H9 (cell line): ENCODE measurements around the gene KIF6. TPM values are rescaled to one million over a fixed set of nuclear protein-coding genes. Genes with fewer than 3 reads are reported as not detected.

Experiments
- DNase-seq: peaks from one replicate; pipeline ENCODE4 v3.0.0-alpha.2; 2017
- H2AFZ ChIP-seq: one replicate; pipeline ENCODE4 v1.6.1; 2013; ENCODE audit warnings: mild to moderate bottlenecking, low read length, control low read depth, moderate library complexity
- H2AK5ac ChIP-seq: 2 replicates; pipeline ENCODE4 v1.6.1; 2013; ENCODE audit warnings: low read length, control low read depth, mixed read lengths; ENCODE audit not compliant: insufficient read length
- H2BK120ac ChIP-seq: one replicate; pipeline ENCODE4 v1.6.1; 2013; ENCODE audit warnings: low read depth, mild to moderate bottlenecking, low read length, control low read depth, inconsistent platforms; ENCODE audit not compliant: poor library complexity, severe bottlenecking
- H2BK12ac ChIP-seq: 2 replicates; pipeline ENCODE4 v1.6.1; 2013; ENCODE audit warnings: low read length, control low read depth, mixed read lengths, low read depth; ENCODE audit not compliant: insufficient read length
- H2BK15ac ChIP-seq: 2 replicates; pipeline ENCODE4 v1.6.1; 2013; ENCODE audit warnings: low read depth, low read length, control low read depth
- H2BK20ac ChIP-seq: one replicate; pipeline ENCODE4 v1.6.1; 2013; ENCODE audit warnings: low read depth, mild to moderate bottlenecking, low read length, control low read depth, inconsistent platforms; ENCODE audit not compliant: poor library complexity, severe bottlenecking
- H2BK5ac ChIP-seq: 2 replicates; pipeline ENCODE4 v1.6.1; 2013; ENCODE audit warnings: low read length, control low read depth, mixed read lengths; ENCODE audit not compliant: insufficient read length
- H3K14ac ChIP-seq: 2 replicates; pipeline ENCODE4 v1.6.1; 2013; ENCODE audit warnings: low read length, control low read depth; ENCODE audit not compliant: insufficient read depth
- H3K18ac ChIP-seq: 2 replicates; pipeline ENCODE4 v1.6.1; 2013; ENCODE audit warnings: low read depth, mild to moderate bottlenecking, mixed read lengths, low read length, control low read depth; ENCODE audit not compliant: insufficient read length
- H3K23ac ChIP-seq: 2 replicates; pipeline ENCODE4 v1.6.1; 2013; ENCODE audit warnings: low read length, control low read depth, mixed read lengths, low read depth; ENCODE audit not compliant: insufficient read length
- H3K23me2 ChIP-seq: 2 replicates; pipeline ENCODE4 v1.6.1; 2013; ENCODE audit warnings: low read depth, mild to moderate bottlenecking, mixed read lengths, low read length, control low read depth; ENCODE audit not compliant: insufficient read length, poor library complexity, severe bottlenecking
- H3K27ac ChIP-seq: 2 replicates; pipeline ENCODE4 v1.5.1; 2013; ENCODE audit warnings: low read length, control low read depth, mixed read lengths, low read depth; ENCODE audit not compliant: insufficient read length
- H3K27me3 ChIP-seq: 2 replicates; pipeline ENCODE4 v1.6.1; 2013; ENCODE audit warnings: low read length, control low read depth, inconsistent platforms; ENCODE audit not compliant: insufficient read depth
- H3K4ac ChIP-seq: 2 replicates; pipeline ENCODE4 v1.6.1; 2013; ENCODE audit warnings: low read depth, mild to moderate bottlenecking, control low read depth, inconsistent platforms, low read length, moderate library complexity
- H3K4me1 ChIP-seq: 2 replicates; pipeline ENCODE4 v1.6.1; 2013; ENCODE audit warnings: low read length, control low read depth, inconsistent platforms; ENCODE audit not compliant: insufficient read depth
- H3K4me2 ChIP-seq: 2 replicates; pipeline ENCODE4 v1.6.1; 2013; ENCODE audit warnings: low read length, control low read depth, mixed read lengths; ENCODE audit not compliant: insufficient read length, insufficient read depth
- H3K56ac ChIP-seq: 2 replicates; pipeline ENCODE4 v1.6.1; 2013; ENCODE audit warnings: low read depth, mild to moderate bottlenecking, mixed read lengths, low read length, control low read depth; ENCODE audit not compliant: insufficient read length
- H3K79me1 ChIP-seq: 2 replicates; pipeline ENCODE4 v1.6.1; 2013; ENCODE audit warnings: low read depth, mild to moderate bottlenecking, moderate library complexity, low read length, control low read depth, inconsistent platforms; ENCODE audit not compliant: insufficient read depth, poor library complexity, severe bottlenecking
- H3K79me2 ChIP-seq: 2 replicates; pipeline ENCODE4 v1.6.1; 2013; ENCODE audit warnings: low read length, control low read depth, inconsistent platforms; ENCODE audit not compliant: insufficient read depth
- H3K9ac ChIP-seq: 2 replicates; pipeline ENCODE4 v1.6.1; 2013; ENCODE audit warnings: low read length, control low read depth, mixed read lengths; ENCODE audit not compliant: insufficient read length; ENCODE audit errors: extremely low read depth
- H3K9me3 ChIP-seq: one replicate; pipeline ENCODE4 v1.6.1; 2013; ENCODE audit warnings: low read depth, low read length, inconsistent platforms; ENCODE audit not compliant: control insufficient read depth
- H3T11ph ChIP-seq: one replicate; pipeline ENCODE4 v1.6.1; 2013; ENCODE audit warnings: mild to moderate bottlenecking, low read length, control low read depth, inconsistent platforms
- H4K20me1 ChIP-seq: one replicate; pipeline ENCODE4 v1.6.1; 2013; ENCODE audit not compliant: control insufficient read depth, insufficient read length, insufficient read depth
- H4K5ac ChIP-seq: 2 replicates; pipeline ENCODE4 v1.6.1; 2013; ENCODE audit warnings: low read depth, mild to moderate bottlenecking, mixed read lengths, low read length, control low read depth; ENCODE audit not compliant: insufficient read length
- H4K8ac ChIP-seq: replicated peaks from 2 replicates; pipeline ENCODE4 v1.6.1; 2013; ENCODE audit warnings: low read length, control low read depth, mixed read lengths, low read depth; ENCODE audit not compliant: insufficient read length
- H4K91ac ChIP-seq: 2 replicates; pipeline ENCODE4 v1.6.1; 2013; ENCODE audit warnings: low read depth, mild to moderate bottlenecking, moderate library complexity, mixed read lengths, low read length, control low read depth; ENCODE audit not compliant: insufficient read length
- H3K27ac Mint-ChIP-seq, 3 experiments: 2 replicates in 2 of 3; 3 replicates in 1 of 3; pipeline ENCODE4 v1.8.0; 2020 to 2021; ENCODE audit warnings: mixed read lengths in 3 of 3, mild to moderate bottlenecking in 1 of 3, moderate library complexity in 1 of 3
- H3K27me3 Mint-ChIP-seq: 2 replicates; pipeline ENCODE4 v1.8.0; 2021; ENCODE audit warnings: low read depth, mild to moderate bottlenecking, moderate library complexity, mixed read lengths
- H3K36me3 Mint-ChIP-seq, 3 experiments: 2 replicates in 2 of 3; 3 replicates in 1 of 3; pipeline ENCODE4 v1.8.0; 2020 to 2021; ENCODE audit warnings: low read depth in 3 of 3, mixed read lengths in 3 of 3; ENCODE audit not compliant: insufficient read depth in 1 of 3
- H3K4me1 Mint-ChIP-seq, 2 experiments: 2 replicates each; pipeline ENCODE4 v1.8.0; 2020; ENCODE audit warnings: mixed read lengths in 2 of 2
- H3K4me3 Mint-ChIP-seq, 2 experiments: 2 replicates in 1 of 2; 3 replicates in 1 of 2; pipeline ENCODE4 v1.8.0; 2020 to 2021; ENCODE audit warnings: mild to moderate bottlenecking in 2 of 2, mixed read lengths in 2 of 2, moderate library complexity in 1 of 2
- H3K9me3 Mint-ChIP-seq, 2 experiments: 2 replicates in 1 of 2; 3 replicates in 1 of 2; pipeline ENCODE4 v1.8.0; 2020; ENCODE audit warnings: mild to moderate bottlenecking in 2 of 2, mixed read lengths in 2 of 2, moderate library complexity in 1 of 2
- WGBS: extraction: QIAGEN DNeasy Blood & Tissue Kit; methylation state at CpG from one replicate; pipeline ENCODE4 v1.1.7; 2013; ENCODE audit warnings: missing lambda C conversion rate, low lambda C conversion rate, mixed read lengths; ENCODE audit not compliant: insufficient read length; ENCODE audit errors: extremely low coverage; 5-methylcytosine and 5-hydroxymethylcytosine counted together
- total RNA-seq: library from RNA; stranded (reverse); gene quantifications from 2 replicates; pipeline ENCODE4 v1.2.1, GENCODE V29; 2021
- TF ChIP-seq, protein P1 (sequence below): fragments of 200-600 bp; sonication (generic); conservative IDR thresholded peaks from 3 replicates; pipeline ENCODE4 v1.8.0; 2021; ENCODE audit warnings: antibody characterized with exemption, mild to moderate bottlenecking

KIF6 gene
- total RNA-seq, 1 experiment from 2014 or later = 0.63 TPM

- Histone ChIP-seq H2BK12ac (no peak overlapping the region), H2BK20ac (no peak overlapping the region), H3K27me3 (no peaks in the 10 kb centered on the region), H3K4me1 (peaks cover 3% of the 10 kb centered on the region; the same call in 1 of the 2 replicates), H2BK120ac (no peak overlapping the region), H3K18ac (no peak overlapping the region), H3K79me2 (no peaks in the 10 kb centered on the region), H3K79me1 (no peaks in the 10 kb centered on the region), H4K8ac (no peak overlapping the region), H3K14ac (no peak overlapping the region), H3K4me2 (no peak overlapping the region), H3K9me3 (no peaks in the 10 kb centered on the region), H2BK15ac (no peak overlapping the region), H2AK5ac (no peak overlapping the region), H3T11ph (no peak overlapping the region), H2AFZ (no peak overlapping the region), H4K5ac (no peak overlapping the region), H3K56ac (no peak overlapping the region), H3K9ac (no peak overlapping the region), H3K23me2 (no peaks in the 10 kb centered on the region), H3K4ac (no peak overlapping the region), H3K23ac (no peak overlapping the region), H2BK5ac (no peak overlapping the region), H4K20me1 (no peaks in the 10 kb centered on the region), H3K27ac (no peak overlapping the region), H4K91ac (no peak overlapping the region)
- WGBS = no CpG with 5 or more reads among the region's 2 CpGs
- Mint-ChIP-seq H3K27ac (no peak overlapping the region), H3K27me3 (peaks cover 3% of the 10 kb centered on the region), H3K4me3 (no peak overlapping the region), H3K9me3 (no peaks in the 10 kb centered on the region), H3K4me1 (peaks cover 19 to 20% of the 10 kb centered on the region in 2 experiments), H3K36me3 (no peaks in the 10 kb centered on the region)
- TF ChIP-seq, protein P1, sequence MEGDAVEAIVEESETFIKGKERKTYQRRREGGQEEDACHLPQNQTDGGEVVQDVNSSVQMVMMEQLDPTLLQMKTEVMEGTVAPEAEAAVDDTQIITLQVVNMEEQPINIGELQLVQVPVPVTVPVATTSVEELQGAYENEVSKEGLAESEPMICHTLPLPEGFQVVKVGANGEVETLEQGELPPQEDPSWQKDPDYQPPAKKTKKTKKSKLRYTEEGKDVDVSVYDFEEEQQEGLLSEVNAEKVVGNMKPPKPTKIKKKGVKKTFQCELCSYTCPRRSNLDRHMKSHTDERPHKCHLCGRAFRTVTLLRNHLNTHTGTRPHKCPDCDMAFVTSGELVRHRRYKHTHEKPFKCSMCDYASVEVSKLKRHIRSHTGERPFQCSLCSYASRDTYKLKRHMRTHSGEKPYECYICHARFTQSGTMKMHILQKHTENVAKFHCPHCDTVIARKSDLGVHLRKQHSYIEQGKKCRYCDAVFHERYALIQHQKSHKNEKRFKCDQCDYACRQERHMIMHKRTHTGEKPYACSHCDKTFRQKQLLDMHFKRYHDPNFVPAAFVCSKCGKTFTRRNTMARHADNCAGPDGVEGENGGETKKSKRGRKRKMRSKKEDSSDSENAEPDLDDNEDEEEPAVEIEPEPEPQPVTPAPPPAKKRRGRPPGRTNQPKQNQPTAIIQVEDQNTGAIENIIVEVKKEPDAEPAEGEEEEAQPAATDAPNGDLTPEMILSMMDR = no peak
- DNase-seq = no peak
Measured at GRCh38 chr6:39773782-39774181, 48.6 kb upstream of the KIF6 start.
